Ovary (tissue), 9 donors: ENCODE results near the gene CDK5RAP1. TPM values are rescaled to one million over a fixed set of nuclear protein-coding genes. Genes with fewer than 3 reads are reported as not detected.

ENCODE experiments used
- DNase-seq, 5 donors: peaks; one replicate each; pipeline ENCODE4 v3.0.0-alpha.2; 2019 to 2020
- H3K27ac ChIP-seq, 2 donors: fragments of 200-600 bp; one replicate each; pipeline versions ENCODE4 v1.5.1 to v1.8.0; 2019 to 2022
- H3K27me3 ChIP-seq: fragments of 200-600 bp; one replicate; pipeline ENCODE4 v1.8.0; 2022
- H3K36me3 ChIP-seq: fragments of 200-600 bp; sonication (generic); one replicate; pipeline ENCODE4 v1.5.1; 2019
- H3K4me1 ChIP-seq: one replicate; pipeline ENCODE4 v1.8.1; 2013; ENCODE audit warnings: mild to moderate bottlenecking, moderate library complexity; ENCODE audit not compliant: insufficient read depth
- H3K4me3 ChIP-seq: fragments of 200-600 bp; sonication (generic); one replicate; pipeline ENCODE4 v1.5.1; 2017
- H3K9me3 ChIP-seq, 2 donors: fragments of 200-600 bp in 1 of 2; sonication (generic) in 1 of 2; one replicate each; pipeline versions ENCODE4 v1.5.1 to v1.8.1; 2013 to 2019; ENCODE audit warnings: mild to moderate bottlenecking in 1 of 2, moderate library complexity in 1 of 2
- CTCF ChIP-seq, 3 donors: fragments of 450-650 bp in 2 of 3; fragments of 200-600 bp in 1 of 3; IDR thresholded peaks; one replicate each; pipeline versions ENCODE4 v1.5.1 to v1.8.0; 2016 to 2022; ENCODE audit warnings: antibody characterized with exemption in 3 of 3, mild to moderate bottlenecking in 1 of 3
- EP300 ChIP-seq: sonication (generic); formaldehyde crosslinking; IDR thresholded peaks from one replicate; pipeline ENCODE4 v1.6.1; 2017; ENCODE audit warnings: antibody characterized with exemption
- POLR2A ChIP-seq: fragments of 450-650 bp; IDR thresholded peaks from one replicate; pipeline ENCODE4 v1.6.1; 2017; ENCODE audit warnings: antibody characterized with exemption, mild to moderate bottlenecking, moderate library complexity
- WGBS, 3 donors: extraction: QIAGEN DNeasy Blood & Tissue Kit in 1 of 3; methylation state at CpG; one replicate each; pipeline versions ENCODE4 v1.1.5 to v1.1.7; 2013 to 2017; 5-methylcytosine and 5-hydroxymethylcytosine counted together
- intact Hi-C, 4 donors: fragments of 100-400 bp; cut with DNase I; formaldehyde crosslinking; loops; one replicate each; pipeline versions ENCODE4 v1.11.0 to v1.15.1; 2022 to 2023
- polyA plus RNA-seq, 2 donors: library from polyadenylated mRNA; stranded (reverse); fragments of 200-250 nt in 1 of 2; fragments of 350-450 nt in 1 of 2; fragmentation: Illumina TruSeq in 1 of 2; extraction: RNeasy Lipid Tissue Mini Kit (QIAGEN cat#74804) in 1 of 2; gene quantifications; one replicate each; pipeline ENCODE4 v1.2.3, GENCODE V29; 2013 to 2014
- total RNA-seq, 7 donors: library from RNA; depleted of rRNA in 2 of 7; stranded (reverse); fragments of >200 nt in 2 of 7; fragmentation: NEBNext Ultra II Directional in 3 of 7; extraction: Animal tissue kit (Norgen Biotek cat#: 25700) in 3 of 7; gene quantifications; one replicate each; pipeline versions ENCODE4 v1.1.0 to v1.2.4, GENCODE V29; 2016 to 2023
- donor health status: DM: no; HTN: no; CAD: no; lungs with moderate emphysema.
- donor health status: DM: no; HTN: no; CAD: no.
- donor health status: Bipolar disorder and iron deficiency.
- donor health status: DM: yes; HTN: yes; CAD: no.
- donor health status: DM: no; HTN: no; CAD: no.
- donor health status: DM: yes; HTN: yes; CAD: no.

The CDK5RAP1 gene
- total and polyA plus RNA-seq, 9 donors: 17.3 to 31.9 (median 19.4) TPM

- no peak overlapping the region for H3K4me3 ChIP-seq
- WGBS, 3 donors: 68 to 76% (median 68%) methylated on average over 8 of the region's 8 CpGs
- H3K27me3 ChIP-seq: no peaks in the 10 kb centered on the region
- H3K36me3 ChIP-seq: no peaks in the 10 kb centered on the region
- no peak overlapping the region for H3K27ac ChIP-seq
- TF ChIP-seq EP300 (no peak), CTCF (IDR thresholded peaks at IDR 0.05) (no peak), POLR2A (no peak)
- H3K9me3 ChIP-seq: no peaks in the 10 kb centered on the region
- no peak for DNase-seq
- no peaks in the 10 kb centered on the region for H3K4me1 ChIP-seq
- intact Hi-C loops: no loop called here
These were observed 61.7 kb downstream of the CDK5RAP1 start for GRCh38 chr20:33339515-33340058.

GRCh38 chr20:33338467-33339258, 62.7 kb downstream of the CDK5RAP1 start:
- TF ChIP-seq CTCF (IDR thresholded peaks at IDR 0.05) (no peak), EP300 (no peak), POLR2A (no peak)
- H3K4me3 ChIP-seq: no peak overlapping the region
- no peak for DNase-seq
- no peaks in the 10 kb centered on the region for H3K9me3 ChIP-seq
- H3K36me3 ChIP-seq: no peaks in the 10 kb centered on the region
- H3K27me3 ChIP-seq: no peaks in the 10 kb centered on the region
- WGBS, 3 donors: 73 to 83% (median 75%) methylated on average over 5 of the region's 5 CpGs
- no peaks in the 10 kb centered on the region for H3K4me1 ChIP-seq
- intact Hi-C loops: no loop called here
- H3K27ac ChIP-seq: no peak overlapping the region

- Histone ChIP-seq H3K36me3 (no peaks in the 10 kb centered on the region), H3K9me3 (no peaks in the 10 kb centered on the region), H3K27me3 (no peaks in the 10 kb centered on the region), H3K4me1 (no peaks in the 10 kb centered on the region), H3K27ac (no peak overlapping the region), H3K4me3 (no peak overlapping the region)
- intact Hi-C loops: no loop called here
- DNase-seq: no peak
- TF ChIP-seq CTCF (IDR thresholded peaks at IDR 0.05) (no peak), EP300 (no peak), POLR2A (no peak)
- 55 to 64% (median 62%) methylated on average over 6 of the region's 6 CpGs for WGBS, 3 donors
These were observed 63.7 kb downstream of the CDK5RAP1 start for GRCh38 chr20:33337531-33338165.

- no peaks in the 10 kb centered on the region for H3K9me3 ChIP-seq
- no peaks in the 10 kb centered on the region for H3K36me3 ChIP-seq
- H3K27ac ChIP-seq: no peak overlapping the region
- TF ChIP-seq EP300 (no peak), POLR2A (no peak), CTCF (IDR thresholded peaks at IDR 0.05) (no peak)
- no peaks in the 10 kb centered on the region for H3K4me1 ChIP-seq
- intact Hi-C loops: no loop called here
- no peak for DNase-seq
- H3K27me3 ChIP-seq: no peaks in the 10 kb centered on the region
- no peak overlapping the region for H3K4me3 ChIP-seq
- 57 to 70% (median 60%) methylated on average over 8 of the region's 8 CpGs for WGBS, 3 donors
These were observed 64.2 kb downstream of the CDK5RAP1 start for GRCh38 chr20:33337119-33337518.
